A549 (cell line): ENCODE data around the gene FAM107B. TPM values are rescaled to one million over a fixed set of nuclear protein-coding genes. Genes with fewer than 3 reads are reported as not detected.
"Not testable (repeated sequence)": the region's sequence is repeated elsewhere in the genome, so short reads cannot be mapped to it uniquely, and the experiment has no call there.

Experiments
- ATAC-seq, 2 experiments: fragments of 200-7000 bp in 1 of 2; fragments of >200 bp in 1 of 2; cut with Nextera tagmentation in 1 of 2; cut with Tn5 transposase in 1 of 2; 3 replicates each; pipeline versions ENCODE4 v1.8.0 to v1.9.1; 2018 to 2020; ENCODE audit warnings: mild to moderate bottlenecking in 1 of 2, moderate library complexity in 1 of 2
- CTCF ChIA-PET: fragments of 300-600 bp; sonication (Branson Sonifier 250); formaldehyde crosslinking; extraction: SDS; loops from one replicate; lab custom pipeline; 2021; ENCODE audit warnings: antibody characterized with exemption, inconsistent platforms; lab: Yijun Ruan, JAX
- POLR2A ChIA-PET: fragments of 350-600 bp; formaldehyde crosslinking; extraction: SDS; loops from one replicate; lab custom pipeline; 2021; ENCODE audit warnings: antibody characterized with exemption, inconsistent platforms; lab: Yijun Ruan, JAX
- DNase-seq, 2 experiments: peaks; one replicate each; pipeline versions ENCODE4 v3.0.0 to v3.0.0-alpha.2; 2011 to 2016; ENCODE audit warnings: low read depth in 1 of 2, low spot score in 1 of 2
- FAIRE-seq: peaks from 2 replicates; lab custom pipeline; 2011; peaks lifted over from hg19 to GRCh38; lab: Jason Lieb, UNC
- H3K27ac ChIP-seq, 2 experiments: fragments of >200 bp; sonication (Bioruptor Twin); formaldehyde crosslinking; 3 replicates each; pipeline ENCODE4 v1.5.1; 2016 to 2017
- H3K4me1 ChIP-seq: fragments of >200 bp; sonication (Bioruptor Twin); formaldehyde crosslinking; 3 replicates; pipeline ENCODE4 v1.6.1; 2016
- H3K4me2 ChIP-seq: fragments of >200 bp; sonication (Bioruptor Twin); formaldehyde crosslinking; 3 replicates; pipeline ENCODE4 v1.6.1; 2016
- H3K4me3 ChIP-seq: fragments of >200 bp; sonication (Bioruptor Twin); formaldehyde crosslinking; 3 replicates; pipeline ENCODE4 v1.5.1; 2016
- H3K9me3 ChIP-seq: fragments of >200 bp; sonication (Bioruptor Twin); formaldehyde crosslinking; 3 replicates; pipeline ENCODE4 v1.6.1; 2016
- ATOH8 ChIP-seq: fragments of 250-450 bp; sonication (Bioruptor Pico); IDR thresholded peaks from 2 replicates; pipeline ENCODE4 v1.5.0; 2020; ENCODE audit warnings: low read depth, mild to moderate bottlenecking, moderate library complexity
- BCL3 ChIP-seq: fragments of >200 bp; sonication (Bioruptor Twin); formaldehyde crosslinking; IDR thresholded peaks from 3 replicates; pipeline ENCODE4 v1.6.1; 2016
- BHLHE40 ChIP-seq: IDR thresholded peaks from 2 replicates; pipeline ENCODE4 v1.6.1; 2012; ENCODE audit warnings: low read depth, low read length, inconsistent platforms
- CHD2 ChIP-seq: fragments of 150-350 bp; IDR thresholded peaks from 2 replicates; pipeline ENCODE4 v1.6.1; 2014; ENCODE audit warnings: low read length; ENCODE audit not compliant: partially characterized antibody
- CHD4 ChIP-seq: fragments of 200-600 bp; sonication (generic); IDR thresholded peaks from 2 replicates; pipeline ENCODE4 v1.6.1; 2016; ENCODE audit warnings: antibody characterized with exemption, mild to moderate bottlenecking, borderline replicate concordance
- CTCF ChIP-seq: fragments of >200 bp; sonication (Bioruptor Twin); formaldehyde crosslinking; IDR thresholded peaks from 3 replicates; pipeline ENCODE4 v1.5.1; 2016
- EHF ChIP-seq: fragments of 250-450 bp; sonication (Bioruptor Pico); IDR thresholded peaks from 2 replicates; pipeline ENCODE4 v1.5.0; 2020; ENCODE audit warnings: mild to moderate bottlenecking
- FOSB ChIP-seq: fragments of 250-450 bp; sonication (Bioruptor Pico); IDR thresholded peaks from 2 replicates; pipeline ENCODE4 v1.5.0; 2020; ENCODE audit warnings: mild to moderate bottlenecking, moderate library complexity
- GATA3 ChIP-seq: IDR thresholded peaks from 2 replicates; pipeline ENCODE4 v1.6.1; 2012; ENCODE audit warnings: borderline replicate concordance
- HDAC2 ChIP-seq: fragments of 200-600 bp; sonication (generic); IDR thresholded peaks from 2 replicates; pipeline ENCODE4 v1.6.1; 2016
- HOXB13 ChIP-seq: fragments of 250-450 bp; sonication (Bioruptor Pico); IDR thresholded peaks from 2 replicates; pipeline ENCODE4 v1.5.0; 2020; ENCODE audit warnings: low read depth, mild to moderate bottlenecking, moderate library complexity
- NFE2L2 ChIP-seq: fragments of 150-350 bp; conservative IDR thresholded peaks from 2 replicates; pipeline ENCODE4 v1.6.1; 2014; ENCODE audit warnings: low read length
- PBX3 ChIP-seq: IDR thresholded peaks from 2 replicates; pipeline ENCODE4 v1.6.1; 2012
- REST ChIP-seq: fragments of 200-600 bp; sonication (generic); IDR thresholded peaks from 2 replicates; pipeline ENCODE4 v1.6.1; 2016; ENCODE audit warnings: antibody characterized with exemption, mild to moderate bottlenecking, moderate library complexity
- RFX5 ChIP-seq: fragments of 450-650 bp; IDR thresholded peaks from 2 replicates; pipeline ENCODE4 v1.7.1; 2014; ENCODE audit warnings: antibody characterized with exemption, mild to moderate bottlenecking, moderate library complexity
- SMC3 ChIP-seq: fragments of >200 bp; sonication (Bioruptor Twin); formaldehyde crosslinking; IDR thresholded peaks from 3 replicates; pipeline ENCODE4 v1.6.1; 2018; ENCODE audit warnings: inconsistent platforms
- ZSCAN20 ChIP-seq: fragments of 250-450 bp; sonication (Bioruptor Pico); IDR thresholded peaks from 2 replicates; pipeline ENCODE4 v1.8.0; 2022; ENCODE audit warnings: mild to moderate bottlenecking, moderate library complexity
- WGBS: methylation state at CpG from one replicate; pipeline ENCODE4 v1.1.6; 2017; ENCODE audit errors: missing lambda C conversion rate; 5-methylcytosine and 5-hydroxymethylcytosine counted together
- polyA plus RNA-seq, 4 experiments: library from polyadenylated mRNA; depleted of rRNA in 3 of 4; stranded (reverse); fragments of >200 nt; fragmentation: RNase III in 1 of 4; extraction: RNeasy Plus Mini Kit Qiagen cat#74134 plus additional on column Dnase treatment in 1 of 4; gene quantifications; 2 replicates in 3 of 4; 3 replicates in 1 of 4; pipeline ENCODE4 v1.2.3, GENCODE V29; 2011 to 2017

The FAM107B gene
- polyA plus RNA-seq, 2 of the 4 experiments (the other 2 are of a cell fraction), result 99.9 to 173 TPM

- no peak for TF ChIP-seq ATOH8 (CRISPR knock-in tag)
Measured at GRCh38 chr10:14645239-14645960, 129.3 kb downstream of the FAM107B start (continued).

GRCh38 chr10:14639637-14640036 is 135.1 kb downstream of the FAM107B start:
- 73% methylated on average over 3 of the region's 3 CpGs for WGBS
- H3K4me2 ChIP-seq, result no peak overlapping the region
- H3K4me1 ChIP-seq, result no peaks in the 10 kb centered on the region
- H3K9me3 ChIP-seq, result no peaks in the 10 kb centered on the region
- no peak for FAIRE-seq
- no peak for TF ChIP-seq ZSCAN20 (CRISPR knock-in tag)
- peak; percentile 34; the same call in 1 of the 2 replicates for TF ChIP-seq NFE2L2
- TF ChIP-seq REST, result no peak
- TF ChIP-seq RFX5, result no peak
- H3K4me3 ChIP-seq, result no peak overlapping the region
- CTCF ChIA-PET, result interaction anchor here (0.7 to 1.3 kb wide), 3 partner anchors 8 to 29 kb away, joined by 3 read pairs; no protein-coding TSS in a partner anchor
- H3K27ac ChIP-seq, result no peak overlapping the region
- no peak for ATAC-seq
- DNase-seq, result no peak
- POLR2A ChIA-PET, result no interaction called here

GRCh38 chr10:14635043-14635710 is 139.5 kb downstream of the FAM107B start:
- Histone ChIP-seq H3K9me3 (no peaks in the 10 kb centered on the region), H3K4me1 (no peaks in the 10 kb centered on the region), H3K4me3 (no peak overlapping the region), H3K4me2 (no peak overlapping the region), H3K27ac (0 out of 6 replicates have a peak overlapping the region, but pooled peaks of 1 of the 2 experiments have one; percentile 13)
- WGBS, result 84% methylated on average over 7 of the region's 7 CpGs
- TF ChIP-seq PBX3, result no peak
- TF ChIP-seq CHD2, result no peak
- no peak for TF ChIP-seq CHD4
- no peak for TF ChIP-seq CTCF
- TF ChIP-seq HOXB13 (CRISPR knock-in tag), result no peak
- TF ChIP-seq FOSB (CRISPR knock-in tag), result no peak
- TF ChIP-seq BHLHE40, result no peak
- no peak for TF ChIP-seq HDAC2
- no peak for TF ChIP-seq GATA3
- TF ChIP-seq ZSCAN20 (CRISPR knock-in tag), result no peak
- TF ChIP-seq BCL3, result no peak
- no peak for TF ChIP-seq EHF (CRISPR knock-in tag)
- TF ChIP-seq SMC3, result no peak
- DNase-seq (no peak), ATAC-seq (no peak), FAIRE-seq (no peak)
- CTCF ChIA-PET, result interaction anchor here (1.0 kb wide), 1 partner anchor 15 kb away, joined by 3 read pairs; no protein-coding TSS in a partner anchor
- POLR2A ChIA-PET, result no interaction called here

- POLR2A ChIA-PET, H3K4me1 ChIP-seq, H3K4me2 ChIP-seq, H3K4me3 ChIP-seq, H3K9me3 ChIP-seq, FAIRE-seq, DNase-seq, ATAC-seq, H3K27ac ChIP-seq: not testable (repeated sequence)
- CTCF ChIA-PET, result interaction anchor here (0.6 to 2.1 kb wide), 5 partner anchors 9 to 841 kb away, joined by 3 to 10 read pairs (median 4); no protein-coding TSS in a partner anchor
- WGBS, result 88% methylated on average over 5 of the region's 5 CpGs
Measured at GRCh38 chr10:14634572-14634971, 140.1 kb downstream of the FAM107B start.
